HepG2 (cell line): Measurements from ENCODE around the gene SYPL2. TPM values are rescaled to one million over a fixed set of nuclear protein-coding genes. Genes with fewer than 3 reads are reported as not detected.

Experiments used
- ADNP ChIP-seq: sonication (generic); formaldehyde crosslinking; IDR thresholded peaks from 2 replicates; pipeline ENCODE4 v1.4.0; 2020; ENCODE audit warnings: missing genetic modification reagents
- ATF1 ChIP-seq: IDR thresholded peaks from 2 replicates; pipeline ENCODE4 v1.6.1; 2016; ENCODE audit warnings: mild to moderate bottlenecking, control low read depth
- CBX1 ChIP-seq: IDR thresholded peaks from one replicate; pipeline ENCODE4 v1.6.1; 2016; ENCODE audit warnings: antibody characterized with exemption, low read depth
- CCAR2 ChIP-seq: fragments of 200-400 bp; formaldehyde crosslinking; optimal IDR thresholded peaks from 2 replicates; pipeline ENCODE3; 2018; ENCODE audit warnings: low read depth, mild to moderate bottlenecking, low read length, moderate library complexity
- CEBPG ChIP-seq: IDR thresholded peaks from 2 replicates; pipeline ENCODE4 v1.6.1; 2016
- E2F1 ChIP-seq: sonication (generic); formaldehyde crosslinking; IDR thresholded peaks from 2 replicates; pipeline ENCODE4 v1.5.0; 2020; ENCODE audit warnings: missing genetic modification reagents
- ELF3 ChIP-seq: IDR thresholded peaks from 2 replicates; pipeline ENCODE4 v1.6.1; 2016; ENCODE audit warnings: missing genetic modification reagents, missing compliant biosample characterization
- FOXC1 ChIP-seq: sonication (generic); formaldehyde crosslinking; IDR thresholded peaks from 2 replicates; pipeline ENCODE4 v1.8.0; 2022; ENCODE audit warnings: mild to moderate bottlenecking, missing genetic modification reagents, borderline replicate concordance
- FOXJ3 ChIP-seq: sonication (generic); formaldehyde crosslinking; IDR thresholded peaks from 2 replicates; pipeline ENCODE4 v1.4.0; 2020; ENCODE audit warnings: missing genetic modification reagents, mild to moderate bottlenecking, borderline replicate concordance
- HMG20B ChIP-seq: conservative IDR thresholded peaks from 2 replicates; pipeline ENCODE4 v1.6.1; 2016; ENCODE audit warnings: missing genetic modification reagents, missing compliant biosample characterization
- KDM5A ChIP-seq: fragments of 200-600 bp; sonication (generic); IDR thresholded peaks from 2 replicates; pipeline ENCODE4 v1.7.0; 2018; ENCODE audit warnings: antibody characterized with exemption, mild to moderate bottlenecking, low read length, borderline replicate concordance
- MED1 ChIP-seq: sonication (generic); formaldehyde crosslinking; IDR thresholded peaks from 2 replicates; pipeline ENCODE4 v1.4.0; 2020; ENCODE audit warnings: missing genetic modification reagents
- PPARG ChIP-seq: conservative IDR thresholded peaks from 2 replicates; pipeline ENCODE4 v1.6.1; 2016; ENCODE audit warnings: missing biosample characterization, missing genetic modification reagents
- SPEN ChIP-seq: sonication (generic); formaldehyde crosslinking; IDR thresholded peaks from 2 replicates; pipeline ENCODE4 v1.5.1; 2020; ENCODE audit warnings: low read depth, mild to moderate bottlenecking, missing genetic modification reagents
- YY1 ChIP-seq: IDR thresholded peaks from 2 replicates; pipeline ENCODE4 v1.6.1; 2011; ENCODE audit warnings: low read length, low read depth, moderate library complexity, mild to moderate bottlenecking; ENCODE audit not compliant: insufficient read depth, insufficient replicate concordance
- ZFYVE20 ChIP-seq: sonication (generic); formaldehyde crosslinking; IDR thresholded peaks from 2 replicates; pipeline ENCODE4 v1.8.0; 2023; ENCODE audit warnings: low read depth, mild to moderate bottlenecking, moderate library complexity, missing genetic modification reagents, borderline replicate concordance
- ZNF143 ChIP-seq: sonication (generic); formaldehyde crosslinking; IDR thresholded peaks from 2 replicates; pipeline ENCODE4 v1.4.0; 2020; ENCODE audit warnings: missing genetic modification reagents
- ZNF382 ChIP-seq: sonication (generic); formaldehyde crosslinking; IDR thresholded peaks from 2 replicates; pipeline ENCODE4 v1.5.0; 2020; ENCODE audit warnings: missing genetic modification reagents, mild to moderate bottlenecking, borderline replicate concordance
- ZSCAN5A ChIP-seq: sonication (generic); formaldehyde crosslinking; IDR thresholded peaks from 2 replicates; pipeline ENCODE4 v1.8.0; 2022; ENCODE audit warnings: mild to moderate bottlenecking, missing genetic modification reagents, borderline replicate concordance
- polyA plus RNA-seq, 8 experiments: library from polyadenylated mRNA; depleted of rRNA in 3 of 8; stranded (reverse) in 7 of 8; unstranded in 1 of 8; fragments of >200 nt; fragmentation: Illumina TruSeq in 4 of 8; extraction: Trizol in 4 of 8; gene quantifications; 2 replicates each; pipeline versions ENCODE4 v1.2.1 to v1.2.3, GENCODE V29; 2011 to 2016; ENCODE audit warnings: low read depth in 4 of 8, missing spikeins in 1 of 8, mixed read lengths in 1 of 8; ENCODE audit not compliant: insufficient read depth in 1 of 8
- total RNA-seq, 5 experiments: library from RNA; depleted of rRNA; stranded (reverse); fragments of >200 nt; fragmentation: Illumina TruSeq; extraction: Trizol; gene quantifications; 2 replicates each; pipeline ENCODE4 v1.2.3, GENCODE V29; 2016; ENCODE audit warnings: low read depth in 1 of 5
- TF ChIP-seq, protein P1 (sequence below): IDR thresholded peaks from 2 replicates; pipeline ENCODE4 v1.6.1; 2016
- TF ChIP-seq, protein P2 (sequence below): sonication (generic); formaldehyde crosslinking; IDR thresholded peaks from 2 replicates; pipeline ENCODE4 v1.5.0; 2020; ENCODE audit warnings: missing genetic modification reagents
- TF ChIP-seq, protein P3 (sequence below): sonication (generic); formaldehyde crosslinking; IDR thresholded peaks from 2 replicates; pipeline ENCODE4 v1.5.1; 2020; ENCODE audit warnings: missing genetic modification reagents, mild to moderate bottlenecking, borderline replicate concordance
- TF ChIP-seq, protein P4 (sequence below): sonication (generic); formaldehyde crosslinking; IDR thresholded peaks from 2 replicates; pipeline ENCODE4 v1.4.0; 2020; ENCODE audit warnings: missing genetic modification reagents

Gene SYPL2
- total and polyA plus RNA-seq, 2 of the 13 experiments (the other 11 are each of a cell fraction or from before 2014, with no cell fraction given) = 0.17 to 0.24 TPM

GRCh38 chr1:109441069-109441468 is 25.3 kb upstream of the SYPL2 start (continued):
- no peak for TF ChIP-seq ZSCAN5A (CRISPR knock-in tag)
- TF ChIP-seq ELF3 (CRISPR knock-in tag) = peak; percentile 59
- TF ChIP-seq, protein P1, sequence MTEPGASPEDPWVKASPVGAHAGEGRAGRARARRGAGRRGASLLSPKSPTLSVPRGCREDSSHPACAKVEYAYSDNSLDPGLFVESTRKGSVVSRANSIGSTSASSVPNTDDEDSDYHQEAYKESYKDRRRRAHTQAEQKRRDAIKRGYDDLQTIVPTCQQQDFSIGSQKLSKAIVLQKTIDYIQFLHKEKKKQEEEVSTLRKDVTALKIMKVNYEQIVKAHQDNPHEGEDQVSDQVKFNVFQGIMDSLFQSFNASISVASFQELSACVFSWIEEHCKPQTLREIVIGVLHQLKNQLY (CRISPR knock-in tag) = 0 out of 2 replicates have a peak, but pooled peaks have one; percentile 47
- peak; percentile 89 for TF ChIP-seq HMG20B (CRISPR knock-in tag)
- TF ChIP-seq ATF1 (CRISPR knock-in tag) = no peak
- no peak for TF ChIP-seq ZNF382
- no peak for TF ChIP-seq KDM5A
- peak; percentile 58 for TF ChIP-seq CEBPG
- TF ChIP-seq PPARG = peak; percentile 80; the same call in 1 of the 2 replicates
- no peak for TF ChIP-seq CBX1
- no peak for TF ChIP-seq ZFYVE20 (CRISPR knock-in tag)
- TF ChIP-seq ADNP (CRISPR knock-in tag) = no peak
- TF ChIP-seq CCAR2 = no peak
- TF ChIP-seq FOXJ3 (CRISPR knock-in tag) = no peak; the same call in 1 of the 2 replicates
- TF ChIP-seq ZNF143 = no peak
- TF ChIP-seq, protein P2, sequence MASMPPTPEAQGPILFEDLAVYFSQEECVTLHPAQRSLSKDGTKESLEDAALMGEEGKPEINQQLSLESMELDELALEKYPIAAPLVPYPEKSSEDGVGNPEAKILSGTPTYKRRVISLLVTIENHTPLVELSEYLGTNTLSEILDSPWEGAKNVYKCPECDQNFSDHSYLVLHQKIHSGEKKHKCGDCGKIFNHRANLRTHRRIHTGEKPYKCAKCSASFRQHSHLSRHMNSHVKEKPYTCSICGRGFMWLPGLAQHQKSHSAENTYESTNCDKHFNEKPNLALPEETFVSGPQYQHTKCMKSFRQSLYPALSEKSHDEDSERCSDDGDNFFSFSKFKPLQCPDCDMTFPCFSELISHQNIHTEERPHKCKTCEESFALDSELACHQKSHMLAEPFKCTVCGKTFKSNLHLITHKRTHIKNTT (CRISPR knock-in tag) = no peak
- 0 out of 2 replicates have a peak, but pooled peaks have one; percentile 18 for TF ChIP-seq MED1 (CRISPR knock-in tag)
- no peak for TF ChIP-seq YY1
- no peak for TF ChIP-seq FOXC1 (CRISPR knock-in tag)
- TF ChIP-seq, protein P3, sequence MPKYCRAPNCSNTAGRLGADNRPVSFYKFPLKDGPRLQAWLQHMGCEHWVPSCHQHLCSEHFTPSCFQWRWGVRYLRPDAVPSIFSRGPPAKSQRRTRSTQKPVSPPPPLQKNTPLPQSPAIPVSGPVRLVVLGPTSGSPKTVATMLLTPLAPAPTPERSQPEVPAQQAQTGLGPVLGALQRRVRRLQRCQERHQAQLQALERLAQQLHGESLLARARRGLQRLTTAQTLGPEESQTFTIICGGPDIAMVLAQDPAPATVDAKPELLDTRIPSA (CRISPR knock-in tag) = no peak
- no peak for TF ChIP-seq E2F1
- TF ChIP-seq, protein P4, sequence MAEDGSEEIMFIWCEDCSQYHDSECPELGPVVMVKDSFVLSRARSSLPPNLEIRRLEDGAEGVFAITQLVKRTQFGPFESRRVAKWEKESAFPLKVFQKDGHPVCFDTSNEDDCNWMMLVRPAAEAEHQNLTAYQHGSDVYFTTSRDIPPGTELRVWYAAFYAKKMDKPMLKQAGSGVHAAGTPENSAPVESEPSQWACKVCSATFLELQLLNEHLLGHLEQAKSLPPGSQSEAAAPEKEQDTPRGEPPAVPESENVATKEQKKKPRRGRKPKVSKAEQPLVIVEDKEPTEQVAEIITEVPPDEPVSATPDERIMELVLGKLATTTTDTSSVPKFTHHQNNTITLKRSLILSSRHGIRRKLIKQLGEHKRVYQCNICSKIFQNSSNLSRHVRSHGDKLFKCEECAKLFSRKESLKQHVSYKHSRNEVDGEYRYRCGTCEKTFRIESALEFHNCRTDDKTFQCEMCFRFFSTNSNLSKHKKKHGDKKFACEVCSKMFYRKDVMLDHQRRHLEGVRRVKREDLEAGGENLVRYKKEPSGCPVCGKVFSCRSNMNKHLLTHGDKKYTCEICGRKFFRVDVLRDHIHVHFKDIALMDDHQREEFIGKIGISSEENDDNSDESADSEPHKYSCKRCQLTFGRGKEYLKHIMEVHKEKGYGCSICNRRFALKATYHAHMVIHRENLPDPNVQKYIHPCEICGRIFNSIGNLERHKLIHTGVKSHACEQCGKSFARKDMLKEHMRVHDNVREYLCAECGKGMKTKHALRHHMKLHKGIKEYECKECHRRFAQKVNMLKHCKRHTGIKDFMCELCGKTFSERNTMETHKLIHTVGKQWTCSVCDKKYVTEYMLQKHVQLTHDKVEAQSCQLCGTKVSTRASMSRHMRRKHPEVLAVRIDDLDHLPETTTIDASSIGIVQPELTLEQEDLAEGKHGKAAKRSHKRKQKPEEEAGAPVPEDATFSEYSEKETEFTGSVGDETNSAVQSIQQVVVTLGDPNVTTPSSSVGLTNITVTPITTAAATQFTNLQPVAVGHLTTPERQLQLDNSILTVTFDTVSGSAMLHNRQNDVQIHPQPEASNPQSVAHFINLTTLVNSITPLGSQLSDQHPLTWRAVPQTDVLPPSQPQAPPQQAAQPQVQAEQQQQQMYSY (CRISPR knock-in tag) = no peak
- TF ChIP-seq SPEN = no peak
